SK-N-SH treated with all-trans-retinoic acid at 6 μM for 48 hours (cell line): Measurements from ENCODE around the gene WNK3.

Experiments
- CREB5 ChIP-seq: fragments of 250-450 bp; sonication (Bioruptor Pico); IDR thresholded peaks from 2 replicates; pipeline ENCODE4 v1.5.1; 2020; ENCODE audit warnings: low read depth, mild to moderate bottlenecking, moderate library complexity
- GLIS3 ChIP-seq: fragments of 250-450 bp; sonication (Bioruptor Pico); IDR thresholded peaks from 2 replicates; pipeline ENCODE4 v1.5.0; 2020; ENCODE audit warnings: mild to moderate bottlenecking, moderate library complexity
- ISL1 ChIP-seq: fragments of 250-450 bp; sonication (Bioruptor Pico); IDR thresholded peaks from 2 replicates; pipeline ENCODE4 v2.1.2; 2022; ENCODE audit warnings: mild to moderate bottlenecking, moderate library complexity
- TCF4 ChIP-seq: fragments of 250-450 bp; sonication (Bioruptor Pico); IDR thresholded peaks from 2 replicates; pipeline ENCODE4 v1.8.0; 2021; ENCODE audit warnings: mild to moderate bottlenecking, moderate library complexity, borderline replicate concordance
- TOX ChIP-seq: fragments of 250-450 bp; sonication (Bioruptor Pico); IDR thresholded peaks from 2 replicates; pipeline ENCODE4 v1.8.0; 2021; ENCODE audit warnings: mild to moderate bottlenecking, moderate library complexity, borderline replicate concordance
- ZNF8 ChIP-seq: fragments of 450-650 bp; formaldehyde crosslinking; IDR thresholded peaks from 2 replicates; pipeline ENCODE4 v1.5.0; 2020; ENCODE audit warnings: mild to moderate bottlenecking, moderate library complexity
- TF ChIP-seq, protein P1 (sequence below): fragments of 250-450 bp; sonication (Bioruptor Pico); IDR thresholded peaks from 2 replicates; pipeline ENCODE4 v1.8.0; 2020; ENCODE audit warnings: mild to moderate bottlenecking, moderate library complexity, borderline replicate concordance
- TF ChIP-seq, protein P2 (sequence below): fragments of 250-450 bp; sonication (Bioruptor Pico); IDR thresholded peaks from 2 replicates; pipeline ENCODE4 v1.8.0; 2021; ENCODE audit warnings: low read depth, mild to moderate bottlenecking, moderate library complexity, borderline replicate concordance
- TF ChIP-seq, protein P3 (sequence below): fragments of 250-450 bp; sonication (Bioruptor Pico); IDR thresholded peaks from 2 replicates; pipeline ENCODE4 v1.5.1; 2021; ENCODE audit warnings: mild to moderate bottlenecking, moderate library complexity

DNA sequence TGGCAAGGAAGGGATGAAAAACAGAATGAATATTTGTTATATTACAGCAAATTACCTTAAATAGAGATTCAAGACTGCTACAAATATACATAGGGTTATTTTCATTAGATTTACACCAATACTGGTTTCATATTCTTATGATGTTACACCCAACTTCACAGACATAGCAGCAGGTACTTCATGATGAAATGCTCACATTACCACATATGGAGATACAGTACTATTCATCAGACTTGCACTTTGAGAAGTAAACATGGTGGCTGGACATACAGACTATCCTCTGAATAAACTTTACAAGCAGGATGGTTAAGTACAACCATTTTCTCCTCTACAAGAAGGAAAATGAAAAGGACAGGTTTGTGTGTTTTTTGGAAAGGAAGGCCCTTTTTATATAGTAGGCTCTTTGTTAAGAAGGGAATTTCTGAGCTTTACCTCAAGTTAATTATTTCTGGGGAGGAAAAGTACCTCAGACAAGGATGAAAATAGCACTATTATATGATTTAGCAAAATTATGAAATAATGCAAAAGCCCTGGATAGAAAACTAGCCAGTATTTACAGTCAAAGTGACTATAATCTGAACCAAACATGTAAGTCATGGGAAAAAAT is 162.8 kb downstream of the WNK3 start:
- TF ChIP-seq, protein P1, sequence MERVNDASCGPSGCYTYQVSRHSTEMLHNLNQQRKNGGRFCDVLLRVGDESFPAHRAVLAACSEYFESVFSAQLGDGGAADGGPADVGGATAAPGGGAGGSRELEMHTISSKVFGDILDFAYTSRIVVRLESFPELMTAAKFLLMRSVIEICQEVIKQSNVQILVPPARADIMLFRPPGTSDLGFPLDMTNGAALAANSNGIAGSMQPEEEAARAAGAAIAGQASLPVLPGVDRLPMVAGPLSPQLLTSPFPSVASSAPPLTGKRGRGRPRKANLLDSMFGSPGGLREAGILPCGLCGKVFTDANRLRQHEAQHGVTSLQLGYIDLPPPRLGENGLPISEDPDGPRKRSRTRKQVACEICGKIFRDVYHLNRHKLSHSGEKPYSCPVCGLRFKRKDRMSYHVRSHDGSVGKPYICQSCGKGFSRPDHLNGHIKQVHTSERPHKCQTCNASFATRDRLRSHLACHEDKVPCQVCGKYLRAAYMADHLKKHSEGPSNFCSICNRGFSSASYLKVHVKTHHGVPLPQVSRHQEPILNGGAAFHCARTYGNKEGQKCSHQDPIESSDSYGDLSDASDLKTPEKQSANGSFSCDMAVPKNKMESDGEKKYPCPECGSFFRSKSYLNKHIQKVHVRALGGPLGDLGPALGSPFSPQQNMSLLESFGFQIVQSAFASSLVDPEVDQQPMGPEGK (CRISPR knock-in tag) = no peak
- no peak for TF ChIP-seq TCF4 (CRISPR knock-in tag)
- TF ChIP-seq, protein P2, sequence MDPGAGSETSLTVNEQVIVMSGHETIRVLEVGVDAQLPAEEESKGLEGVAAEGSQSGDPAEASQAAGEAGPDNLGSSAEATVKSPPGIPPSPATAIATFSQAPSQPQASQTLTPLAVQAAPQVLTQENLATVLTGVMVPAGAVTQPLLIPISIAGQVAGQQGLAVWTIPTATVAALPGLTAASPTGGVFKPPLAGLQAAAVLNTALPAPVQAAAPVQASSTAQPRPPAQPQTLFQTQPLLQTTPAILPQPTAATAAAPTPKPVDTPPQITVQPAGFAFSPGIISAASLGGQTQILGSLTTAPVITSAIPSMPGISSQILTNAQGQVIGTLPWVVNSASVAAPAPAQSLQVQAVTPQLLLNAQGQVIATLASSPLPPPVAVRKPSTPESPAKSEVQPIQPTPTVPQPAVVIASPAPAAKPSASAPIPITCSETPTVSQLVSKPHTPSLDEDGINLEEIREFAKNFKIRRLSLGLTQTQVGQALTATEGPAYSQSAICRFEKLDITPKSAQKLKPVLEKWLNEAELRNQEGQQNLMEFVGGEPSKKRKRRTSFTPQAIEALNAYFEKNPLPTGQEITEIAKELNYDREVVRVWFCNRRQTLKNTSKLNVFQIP = no peak
- TF ChIP-seq, protein P3, sequence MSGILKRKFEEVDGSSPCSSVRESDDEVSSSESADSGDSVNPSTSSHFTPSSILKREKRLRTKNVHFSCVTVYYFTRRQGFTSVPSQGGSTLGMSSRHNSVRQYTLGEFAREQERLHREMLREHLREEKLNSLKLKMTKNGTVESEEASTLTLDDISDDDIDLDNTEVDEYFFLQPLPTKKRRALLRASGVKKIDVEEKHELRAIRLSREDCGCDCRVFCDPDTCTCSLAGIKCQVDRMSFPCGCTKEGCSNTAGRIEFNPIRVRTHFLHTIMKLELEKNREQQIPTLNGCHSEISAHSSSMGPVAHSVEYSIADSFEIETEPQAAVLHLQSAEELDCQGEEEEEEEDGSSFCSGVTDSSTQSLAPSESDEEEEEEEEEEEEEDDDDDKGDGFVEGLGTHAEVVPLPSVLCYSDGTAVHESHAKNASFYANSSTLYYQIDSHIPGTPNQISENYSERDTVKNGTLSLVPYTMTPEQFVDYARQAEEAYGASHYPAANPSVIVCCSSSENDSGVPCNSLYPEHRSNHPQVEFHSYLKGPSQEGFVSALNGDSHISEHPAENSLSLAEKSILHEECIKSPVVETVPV (CRISPR knock-in tag) = no peak
- TF ChIP-seq ZNF8 (CRISPR knock-in tag) = no peak
- no peak for TF ChIP-seq CREB5 (CRISPR knock-in tag)
- no peak for TF ChIP-seq GLIS3 (CRISPR knock-in tag)
- TF ChIP-seq ISL1 (CRISPR knock-in tag) = no peak
- no peak for TF ChIP-seq TOX
